ENCODE measurements around the gene AP3S2.
"Not testable (repeated sequence)": the region's sequence is repeated elsewhere in the genome, so short reads cannot be mapped to it uniquely, and the experiment has no call there.

AP3S2 gene

DNA sequence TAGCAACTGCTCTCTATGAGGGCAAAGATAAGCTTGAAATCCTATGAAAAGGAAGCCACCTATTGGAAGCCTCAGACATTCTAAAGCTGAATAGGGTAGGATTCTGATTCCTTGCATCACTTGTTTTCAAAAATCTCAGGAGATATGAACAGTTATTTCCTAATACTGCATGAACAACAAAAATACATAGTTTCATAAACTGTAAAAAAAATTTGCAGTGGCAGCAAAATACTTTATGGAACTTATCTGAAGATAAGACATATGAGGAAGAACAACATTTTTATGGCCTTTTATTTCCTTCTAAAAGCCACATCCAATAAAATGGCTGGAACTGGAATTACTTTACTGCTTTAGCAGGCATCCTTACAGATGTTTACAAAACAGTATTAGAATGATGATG lies 29.9 kb downstream of the AP3S2 start:
- DNase-seq, result no peak

GRCh38 chr15:89860891-89861290 lies 32.9 kb downstream of the AP3S2 start:
- DNase-seq, result no peak

GRCh38 chr15:89860431-89860830 lies 33.4 kb downstream of the AP3S2 start:
- DNase-seq, result no peak

DNA sequence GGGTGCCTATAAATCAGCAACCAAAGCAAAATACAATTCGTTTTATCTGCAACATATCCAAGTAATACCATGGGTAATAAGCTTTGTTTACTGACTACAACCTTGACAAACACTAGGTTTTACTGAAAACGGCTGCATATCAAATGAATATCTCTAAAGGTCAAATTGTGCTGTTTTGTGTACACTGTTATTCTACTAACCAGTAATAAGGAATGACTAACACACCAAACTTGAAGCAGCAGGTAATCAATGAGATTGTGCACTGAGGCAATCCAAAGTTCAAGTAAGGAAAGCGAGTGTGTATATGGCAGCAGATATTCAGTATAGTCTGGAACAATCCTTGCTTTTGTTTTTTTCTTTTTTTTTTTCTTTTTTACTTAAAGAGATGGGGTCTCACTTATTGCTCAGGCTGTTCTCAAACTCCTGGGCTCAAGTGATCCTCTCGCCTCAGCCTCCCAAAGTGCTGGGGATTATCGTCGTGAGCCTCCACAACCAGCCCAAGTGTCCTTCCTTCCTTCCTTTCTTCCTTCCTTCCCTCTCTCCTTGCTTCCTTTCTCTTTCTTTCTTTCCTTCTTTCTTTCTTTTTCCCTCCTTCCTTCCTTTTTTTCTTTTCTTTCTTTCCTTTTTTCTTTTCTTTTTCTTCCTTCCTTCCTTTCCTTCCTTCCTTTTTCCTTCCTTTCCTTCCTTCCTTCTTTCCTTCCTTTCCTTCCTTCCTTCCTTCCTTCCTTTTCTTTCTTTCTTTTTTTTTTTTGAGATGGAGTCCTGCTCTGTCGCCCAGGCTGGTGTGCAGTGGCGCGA lies 34.9 kb downstream of the AP3S2 start:
- no peak for DNase-seq

DNA sequence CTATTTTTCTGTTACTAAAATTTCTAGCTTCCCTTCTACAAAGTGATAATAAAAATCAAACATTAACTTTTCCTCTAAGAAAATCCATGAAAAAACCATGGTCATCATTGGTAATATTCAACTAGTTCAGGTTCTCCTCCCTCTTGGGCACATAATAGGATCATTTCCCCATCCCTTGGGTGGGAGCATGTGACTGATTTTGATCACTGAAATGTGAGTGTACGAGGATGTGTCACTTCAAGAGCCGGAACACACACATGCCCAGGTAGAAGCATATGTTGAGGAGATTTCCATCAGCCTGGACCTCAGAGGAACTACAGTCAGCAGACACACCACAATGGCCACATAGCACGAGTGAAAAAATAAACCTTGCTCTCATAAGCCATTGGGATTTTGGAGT lies 36.1 kb downstream of the AP3S2 start:
- no peak for DNase-seq

DNA sequence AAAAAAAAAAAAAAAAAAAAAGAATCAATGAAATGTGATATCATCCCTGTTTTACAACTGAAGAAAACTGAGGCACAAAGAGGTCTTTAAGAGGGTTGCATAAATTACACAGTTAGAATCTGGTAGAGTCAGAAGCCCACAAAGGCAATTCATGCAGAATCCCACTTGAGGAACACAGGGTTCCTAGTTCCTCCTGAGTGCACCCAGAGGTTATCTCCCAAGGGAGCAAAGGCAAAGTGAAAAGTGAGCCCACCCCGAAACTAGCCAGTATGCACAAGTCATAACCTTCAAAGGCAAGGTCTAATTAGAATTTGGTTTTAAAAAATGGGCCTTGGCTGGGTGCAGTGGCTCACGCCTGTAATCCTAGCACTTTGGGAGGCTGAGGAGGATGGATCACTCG lies 37.8 kb downstream of the AP3S2 start:
- DNase-seq, result no peak

DNA sequence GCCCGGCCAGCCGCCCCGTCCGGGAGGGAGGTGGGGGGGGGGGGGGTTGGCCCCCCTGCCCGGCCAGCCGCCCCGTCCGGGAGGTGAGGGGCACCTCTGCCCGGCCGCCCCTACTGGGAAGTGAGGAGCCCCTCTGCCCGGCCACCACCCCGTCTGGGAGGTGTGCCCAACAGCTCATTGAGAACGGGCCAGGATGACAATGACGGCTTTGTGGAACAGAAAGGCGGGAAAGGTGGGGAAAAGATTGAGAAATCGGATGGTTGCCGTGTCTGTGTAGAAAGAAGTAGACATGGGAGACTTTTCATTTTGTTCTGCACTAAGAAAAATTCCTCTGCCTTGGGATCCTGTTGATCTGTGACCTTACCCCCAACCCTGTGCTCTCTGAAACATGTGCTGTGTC lies 38.9 kb downstream of the AP3S2 start:
- DNase-seq, result not testable (repeated sequence)

DNA sequence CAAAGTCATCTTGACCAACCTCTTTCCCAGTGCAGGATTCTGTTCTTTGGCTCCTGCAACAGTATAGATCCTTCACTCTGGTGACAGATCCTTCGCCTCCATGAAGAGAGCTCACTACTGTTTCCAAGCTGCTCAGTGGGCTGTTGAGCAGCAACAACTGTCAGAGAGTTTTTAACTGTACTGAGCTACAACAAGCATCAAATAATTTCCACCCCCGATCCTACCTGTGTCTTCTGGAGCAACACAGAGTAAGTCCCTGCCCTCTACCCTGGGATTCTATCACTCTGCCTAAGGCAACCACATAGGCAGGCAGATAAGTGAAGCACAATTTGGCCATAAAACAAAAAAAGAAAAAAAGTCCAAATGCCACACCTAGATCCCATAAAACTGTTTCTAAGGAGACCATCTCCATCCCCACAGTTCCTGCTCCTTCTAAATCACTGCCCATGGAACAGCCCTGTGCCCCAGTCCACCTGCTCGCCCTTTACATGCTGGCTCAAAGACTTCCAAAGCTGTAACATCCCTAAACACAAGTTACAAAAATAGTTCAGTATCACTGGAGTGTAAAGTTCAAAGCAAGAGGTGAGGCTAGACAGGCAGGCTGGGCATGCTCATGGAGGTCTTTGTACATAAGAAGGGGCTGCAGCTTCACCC lies 41.3 kb downstream of the AP3S2 start:
- DNase-seq, result no peak

GRCh38 chr15:89851673-89852341 lies 42.0 kb downstream of the AP3S2 start:
- DNase-seq, result no peak

DNA sequence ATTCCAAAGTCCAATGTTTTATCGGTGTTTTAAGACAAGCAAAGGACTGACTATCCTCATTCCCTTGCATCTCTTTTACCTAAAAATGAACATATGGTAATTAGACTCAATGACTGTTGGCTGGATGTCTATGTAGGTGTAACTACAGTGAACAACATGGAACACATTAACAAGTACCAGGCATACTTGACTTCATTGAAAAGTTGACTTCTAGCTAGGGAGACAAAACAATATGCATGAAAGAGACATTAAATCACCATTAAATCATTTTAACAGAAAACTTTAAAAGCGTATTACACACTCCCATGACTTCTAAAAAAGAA lies 44.9 kb downstream of the AP3S2 start:
- no peak for DNase-seq

DNA sequence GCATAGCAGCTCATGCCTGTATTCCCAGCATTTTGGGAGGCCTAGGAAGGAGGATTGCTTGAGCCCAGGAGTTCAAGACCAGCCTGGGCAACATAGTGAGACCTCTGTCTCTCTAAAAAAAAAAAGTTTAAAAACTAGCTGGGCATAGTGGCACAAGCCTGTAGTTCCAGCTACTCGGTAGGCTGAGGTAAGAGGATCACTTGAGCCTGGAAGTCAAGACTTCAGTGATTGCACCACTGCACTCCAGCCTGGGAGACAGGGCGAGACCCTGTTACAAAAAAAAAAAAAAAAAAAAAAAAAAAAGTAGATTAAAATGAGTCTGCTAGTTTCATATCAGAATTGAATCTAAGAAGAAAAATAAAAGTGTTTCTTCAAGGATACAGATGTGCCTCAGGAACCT lies 46.7 kb downstream of the AP3S2 start:
- DNase-seq, result no peak

- DNase-seq, result no peak
These were observed 48.4 kb downstream of the AP3S2 start for GRCh38 chr15:89845305-89845893.

DNA sequence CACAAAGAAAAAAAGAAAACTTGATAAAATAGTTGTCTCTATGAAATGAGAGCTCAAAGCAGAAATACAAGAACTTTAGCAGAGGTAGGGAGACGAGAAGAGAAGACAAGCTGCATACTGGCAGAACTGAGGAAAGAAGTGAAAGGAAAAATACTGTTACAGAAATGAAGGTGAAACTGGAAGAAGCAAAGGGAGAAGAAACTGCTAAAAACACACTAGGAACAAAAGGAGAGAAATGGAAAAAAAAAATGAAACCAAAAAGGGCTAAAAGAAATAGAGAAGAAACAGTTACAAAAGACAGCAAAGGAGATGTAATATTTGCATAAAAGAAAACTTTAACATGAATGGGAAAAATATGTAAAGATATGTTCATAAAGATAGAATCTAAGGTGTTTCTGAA lies 51.8 kb downstream of the AP3S2 start:
- no peak for DNase-seq

DNA sequence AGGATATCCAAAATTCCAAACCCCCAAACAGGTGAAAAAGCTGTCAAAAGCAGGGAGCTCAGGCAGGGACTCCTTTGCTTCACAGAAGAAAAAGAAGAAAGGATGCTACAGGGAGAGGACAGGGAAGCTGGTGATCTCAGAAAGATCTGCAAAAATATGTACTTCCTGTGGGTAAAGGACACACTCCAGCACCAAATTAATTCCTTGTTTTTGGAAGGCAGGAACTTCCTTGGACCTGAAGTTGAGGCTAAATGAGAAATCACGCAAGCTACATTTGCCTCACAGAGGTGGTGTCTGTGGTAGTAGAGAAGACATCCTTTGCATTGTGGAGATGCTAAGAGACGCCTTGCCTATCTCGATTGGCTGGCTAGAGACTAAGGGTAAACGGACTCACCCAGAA lies 52.5 kb downstream of the AP3S2 start:
- DNase-seq, result no peak

DNA sequence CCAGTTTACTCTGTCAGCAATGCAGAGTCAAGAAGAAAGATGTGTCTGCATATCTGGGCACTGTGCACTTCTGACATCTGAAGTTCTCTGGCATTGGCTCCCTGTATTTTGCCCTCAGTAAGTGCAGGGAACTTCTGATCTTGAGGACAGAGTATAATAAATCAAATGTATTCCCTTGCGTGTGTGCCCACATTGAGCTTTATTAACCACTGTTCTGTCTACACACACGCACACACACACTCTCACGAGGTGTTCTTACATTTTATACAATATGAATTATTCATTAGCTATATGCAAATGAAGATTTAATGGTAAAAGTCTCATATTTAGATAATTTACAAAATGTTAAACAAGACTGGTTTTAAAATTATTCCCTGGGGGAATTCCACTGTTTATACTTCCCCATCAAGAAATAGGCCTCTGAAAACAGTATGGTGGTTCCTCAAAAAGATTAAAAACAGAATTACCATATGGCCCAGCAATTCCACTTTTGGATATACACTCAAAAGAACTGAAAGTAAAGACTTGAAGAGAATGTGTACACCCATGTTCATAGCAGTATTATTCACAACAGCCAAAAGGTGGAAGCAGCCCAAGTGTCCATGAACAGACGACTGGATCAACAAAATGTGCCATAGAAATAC lies 54.5 kb downstream of the AP3S2 start:
- DNase-seq, result no peak

DNA sequence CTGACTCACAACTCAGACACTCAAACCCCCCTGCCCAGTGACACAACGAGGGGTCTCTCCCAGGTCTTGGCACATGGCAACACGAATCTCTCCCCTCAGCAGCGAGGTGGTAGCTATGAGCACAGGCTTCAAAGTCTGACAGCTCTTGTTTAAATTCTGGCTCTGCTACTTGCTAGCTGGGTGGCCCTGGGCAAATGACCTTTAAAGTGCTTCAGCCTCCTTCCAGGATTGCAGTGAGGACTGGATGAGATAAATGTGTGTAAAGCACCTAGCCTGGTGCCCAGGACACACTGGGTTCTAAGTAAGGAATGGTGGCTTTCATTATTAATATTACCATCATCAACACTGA lies 56.0 kb downstream of the AP3S2 start:
- DNase-seq, result no peak

- DNase-seq, result no peak
These were observed 56.5 kb downstream of the AP3S2 start for GRCh38 chr15:89837134-89837829.

- DNase-seq, result no peak
These were observed 57.3 kb downstream of the AP3S2 start for GRCh38 chr15:89836267-89837133.

GRCh38 chr15:89835176-89835564 lies 58.6 kb downstream of the AP3S2 start:
- DNase-seq, result no peak

DNA sequence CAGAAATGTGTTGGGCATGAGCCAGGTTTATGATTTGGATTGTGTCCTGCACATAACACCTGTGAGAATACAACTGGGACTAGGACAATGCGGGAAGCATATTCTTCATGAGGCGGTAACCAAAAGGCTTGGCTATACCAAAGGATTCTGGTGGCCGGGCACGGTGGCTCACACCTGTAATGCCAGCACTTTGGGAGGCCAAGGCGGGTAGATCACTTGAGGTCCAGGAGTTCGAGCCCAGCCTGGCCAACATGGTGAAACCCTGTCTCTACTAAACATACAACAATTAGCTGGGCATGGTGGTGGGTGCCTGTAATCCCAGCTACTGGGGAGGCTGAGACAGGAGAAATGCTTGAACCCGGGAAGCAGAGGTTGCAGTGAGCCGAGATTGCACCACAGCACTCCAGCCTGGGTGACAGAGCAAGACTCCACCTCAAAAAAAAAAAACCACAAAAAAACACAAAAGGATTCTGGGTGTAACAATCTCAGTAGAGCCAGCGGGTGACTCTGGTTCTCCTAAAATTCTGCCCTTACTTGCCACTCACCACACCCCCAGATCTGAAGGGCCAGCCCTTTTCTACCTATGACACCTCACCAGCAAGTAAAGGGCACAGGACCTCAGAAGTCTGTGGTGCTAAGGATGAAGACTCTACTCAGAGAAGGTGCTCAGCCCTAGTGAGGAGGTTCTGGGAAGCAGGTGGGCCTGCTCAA lies 59.2 kb downstream of the AP3S2 start:
- DNase-seq, result not testable (repeated sequence)

- no peak for DNase-seq
These were observed 59.8 kb downstream of the AP3S2 start for GRCh38 chr15:89833966-89834365.
